ENCODE measurements around the gene ACSL6.

ACSL6 gene

GRCh38 chr5:132052520-132052919 is 41.1 kb upstream of the ACSL6 start:
- no peaks in the 10 kb centered on the region for H3K79me2 ChIP-seq (ENCODE audit: control insufficient read depth, low read length)
- no peaks in the 10 kb centered on the region for H3K27me3 ChIP-seq (ENCODE audit: control insufficient read depth, low read length)
- H4K20me1 ChIP-seq (ENCODE audit: control insufficient read depth, insufficient read depth, low read depth, low read length) = no peaks in the 10 kb centered on the region
- H3K4me3 ChIP-seq (ENCODE audit: low read length) = no peak overlapping the region
- no peaks in the 10 kb centered on the region for H3K9me2 ChIP-seq (replicated peaks; ENCODE audit: control insufficient read depth, low read length)
- H3K9me3 ChIP-seq (ENCODE audit: control insufficient read depth, insufficient read depth, low read length) = no peaks in the 10 kb centered on the region
- no peaks in the 10 kb centered on the region for H3K36me3 ChIP-seq (ENCODE audit: control insufficient read depth, low read length)
- H3K4me2 ChIP-seq (ENCODE audit: low read length) = no peak overlapping the region
- no peak for TF ChIP-seq EZH2phosphoT487 (IDR thresholded peaks at IDR 0.05; ENCODE audit: borderline replicate concordance, low read length)
- no peak for TF ChIP-seq CTCF (IDR thresholded peaks at IDR 0.05; ENCODE audit: low read depth, low read length, poor library complexity, severe bottlenecking)
- H3F3A ChIP-seq (ENCODE audit: control insufficient read depth, insufficient read depth) = no peaks in the 10 kb centered on the region
- no peak overlapping the region for H3K27ac ChIP-seq (ENCODE audit: low read depth, low read length)
- no peaks in the 10 kb centered on the region for H3K4me1 ChIP-seq (ENCODE audit: control insufficient read depth, low read length)

- Histone ChIP-seq H3K27me3 (ENCODE audit: control insufficient read depth, low read length) (no peaks in the 10 kb centered on the region), H3K4me2 (ENCODE audit: low read length) (no peak overlapping the region), H3K4me1 (ENCODE audit: control insufficient read depth, low read length) (no peaks in the 10 kb centered on the region), H3K79me2 (ENCODE audit: control insufficient read depth, low read length) (no peaks in the 10 kb centered on the region), H4K20me1 (ENCODE audit: control insufficient read depth, insufficient read depth, low read depth, low read length) (no peaks in the 10 kb centered on the region), H3K36me3 (ENCODE audit: control insufficient read depth, low read length) (no peaks in the 10 kb centered on the region), H3K27ac (ENCODE audit: low read depth, low read length) (no peak overlapping the region), H3F3A (ENCODE audit: control insufficient read depth, insufficient read depth) (no peaks in the 10 kb centered on the region), H3K9me3 (ENCODE audit: control insufficient read depth, insufficient read depth, low read length) (no peaks in the 10 kb centered on the region), H3K4me3 (ENCODE audit: low read length) (no peak overlapping the region), H3K9me2 (replicated peaks; ENCODE audit: control insufficient read depth, low read length) (no peaks in the 10 kb centered on the region)
- TF ChIP-seq CTCF (IDR thresholded peaks at IDR 0.05; ENCODE audit: low read depth, low read length, poor library complexity, severe bottlenecking) = no peak
- no peak for TF ChIP-seq EZH2phosphoT487 (IDR thresholded peaks at IDR 0.05; ENCODE audit: borderline replicate concordance, low read length)
Measured at GRCh38 chr5:132050661-132051552, 39.4 kb upstream of the ACSL6 start.

- no peaks in the 10 kb centered on the region for H3K79me2 ChIP-seq (ENCODE audit: control insufficient read depth, low read length)
- H3K36me3 ChIP-seq (ENCODE audit: control insufficient read depth, low read length) = no peaks in the 10 kb centered on the region
- H3K27me3 ChIP-seq (ENCODE audit: control insufficient read depth, low read length) = no peaks in the 10 kb centered on the region
- no peaks in the 10 kb centered on the region for H3F3A ChIP-seq (ENCODE audit: control insufficient read depth, insufficient read depth)
- H3K9me3 ChIP-seq (ENCODE audit: control insufficient read depth, insufficient read depth, low read length) = no peaks in the 10 kb centered on the region
- H3K4me2 ChIP-seq (ENCODE audit: low read length) = no peak overlapping the region
- H3K9me2 ChIP-seq (replicated peaks; ENCODE audit: control insufficient read depth, low read length) = no peaks in the 10 kb centered on the region
- no peaks in the 10 kb centered on the region for H3K4me1 ChIP-seq (ENCODE audit: control insufficient read depth, low read length)
- no peak overlapping the region for H3K4me3 ChIP-seq (ENCODE audit: low read length)
- no peaks in the 10 kb centered on the region for H4K20me1 ChIP-seq (ENCODE audit: control insufficient read depth, insufficient read depth, low read depth, low read length)
- no peak overlapping the region for H3K27ac ChIP-seq (ENCODE audit: low read depth, low read length)
- TF ChIP-seq EZH2phosphoT487 (IDR thresholded peaks at IDR 0.05; ENCODE audit: borderline replicate concordance, low read length) = no peak
- TF ChIP-seq CTCF (IDR thresholded peaks at IDR 0.05; ENCODE audit: low read depth, low read length, poor library complexity, severe bottlenecking) = no peak
Measured at GRCh38 chr5:132050136-132050535, 38.7 kb upstream of the ACSL6 start.
